Activated T-helper 2 cell treated with anti-CD3 and anti-CD28 coated beads, Interferon-gamma antibody, Interleukin-2, Interleukin-4, amounts not matched to agents 10 μg/mL and 5 μg/mL and 100 μg/mL, durations not matched to agents 14 hours and 24 hours and 36 hours (primary cell): ENCODE measurements around the gene ZNF628. TPM values are rescaled to one million over a fixed set of nuclear protein-coding genes. Genes with fewer than 3 reads are reported as not detected.
"Not testable (repeated sequence)": the region's sequence is repeated elsewhere in the genome, so short reads cannot be mapped to it uniquely, and the experiment has no call there.

Experiments
- DNase-seq: peaks from one replicate; pipeline ENCODE4 v3.0.0; 2021; ENCODE audit warnings: low spot score
- H3K27ac Mint-ChIP-seq: one replicate; pipeline ENCODE4 v1.8.0; 2021; ENCODE audit warnings: mixed read lengths
- H3K27me3 Mint-ChIP-seq: one replicate; pipeline ENCODE4 v1.8.0; 2021; ENCODE audit warnings: low read depth, mixed read lengths
- H3K36me3 Mint-ChIP-seq: one replicate; pipeline ENCODE4 v1.8.0; 2021; ENCODE audit warnings: low read depth, mixed read lengths
- H3K4me1 Mint-ChIP-seq: one replicate; pipeline ENCODE4 v1.8.0; 2021; ENCODE audit warnings: low read depth, mixed read lengths
- H3K4me3 Mint-ChIP-seq: one replicate; pipeline ENCODE4 v1.8.0; 2021; ENCODE audit warnings: low read depth, mild to moderate bottlenecking, moderate library complexity, mixed read lengths
- H3K9me3 Mint-ChIP-seq: one replicate; pipeline ENCODE4 v1.8.0; 2021; ENCODE audit warnings: mixed read lengths
- intact Hi-C: fragments of 100-400 bp; cut with micrococcal nuclease; formaldehyde crosslinking; loops from one replicate; pipeline ENCODE4 v1.15.1; 2023
- total RNA-seq: library from RNA; stranded (reverse); gene quantifications from 2 replicates; pipeline ENCODE4 v1.2.3, GENCODE V29; 2022

Gene ZNF628
- total RNA-seq, 1 donor from 2014 or later: 8.6 TPM

- Mint-ChIP-seq H3K27ac (no peak overlapping the region), H3K36me3 (no peaks in the 10 kb centered on the region), H3K4me3 (no peak overlapping the region), H3K4me1 (peaks cover 10% of the 10 kb centered on the region), H3K27me3 (peaks cover 53% of the 10 kb centered on the region), H3K9me3 (no peaks in the 10 kb centered on the region)
- intact Hi-C loops: no loop called here
- no peak for DNase-seq
These were observed 34.0 kb upstream of the ZNF628 start for GRCh38 chr19:55442372-55442961.

DNA sequence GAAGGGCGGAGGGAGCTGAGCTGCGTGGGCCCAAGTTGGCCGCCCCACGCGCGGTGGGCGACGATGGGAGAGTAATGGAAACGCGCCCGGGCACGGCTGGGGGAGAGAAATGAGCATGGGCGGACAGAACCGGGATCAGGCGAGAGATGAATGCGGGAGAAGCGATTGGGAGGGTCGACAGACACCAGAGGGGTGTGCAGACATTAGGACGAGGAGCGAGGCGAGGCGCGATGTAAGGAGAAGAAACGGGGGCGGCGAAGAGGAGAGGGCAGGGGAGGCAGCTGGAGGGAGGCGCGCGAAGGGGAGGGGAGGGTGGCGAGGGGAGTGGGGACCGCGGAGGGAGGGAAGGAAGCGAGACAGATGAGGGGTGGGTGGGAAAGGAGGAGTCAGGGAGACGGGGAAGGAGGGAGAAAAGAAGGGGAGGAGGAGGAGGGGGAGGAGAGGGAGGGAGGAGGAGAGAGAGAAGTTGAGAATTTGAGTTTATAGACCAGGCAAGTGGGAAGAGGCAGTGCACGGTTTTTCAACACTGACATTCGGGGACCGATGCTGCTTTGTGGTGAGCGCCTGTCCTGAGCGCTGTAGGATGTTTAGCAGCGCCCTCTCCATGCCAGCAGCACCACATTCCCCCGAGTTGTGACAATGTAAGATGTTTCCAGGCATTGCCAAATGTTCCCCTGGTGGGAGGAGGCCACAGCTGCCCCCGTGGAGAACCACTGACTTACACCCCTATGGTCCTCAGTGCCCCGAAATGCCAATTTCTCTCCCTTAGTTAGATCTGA, 33.2 kb upstream of the ZNF628 start, which contains the start of gene SHISA7:
SHISA7 (minus strand) TSS at position 256 of the 779 bp plus-strand sequence. CDS start 437 bp downstream, outside the sequence.
- no peaks in the 10 kb centered on the region for H3K9me3 Mint-ChIP-seq
- DNase-seq: no peak
- no peak within 1 kb of the TSS for H3K27ac Mint-ChIP-seq
- no peaks in the 10 kb centered on the region for H3K36me3 Mint-ChIP-seq
- intact Hi-C loops: no loop called here
- H3K4me1 Mint-ChIP-seq: peaks cover 10% of the 10 kb centered on the region
- no peak within 1 kb of the TSS for H3K4me3 Mint-ChIP-seq
- peaks cover 53% of the 10 kb centered on the region for H3K27me3 Mint-ChIP-seq

DNA sequence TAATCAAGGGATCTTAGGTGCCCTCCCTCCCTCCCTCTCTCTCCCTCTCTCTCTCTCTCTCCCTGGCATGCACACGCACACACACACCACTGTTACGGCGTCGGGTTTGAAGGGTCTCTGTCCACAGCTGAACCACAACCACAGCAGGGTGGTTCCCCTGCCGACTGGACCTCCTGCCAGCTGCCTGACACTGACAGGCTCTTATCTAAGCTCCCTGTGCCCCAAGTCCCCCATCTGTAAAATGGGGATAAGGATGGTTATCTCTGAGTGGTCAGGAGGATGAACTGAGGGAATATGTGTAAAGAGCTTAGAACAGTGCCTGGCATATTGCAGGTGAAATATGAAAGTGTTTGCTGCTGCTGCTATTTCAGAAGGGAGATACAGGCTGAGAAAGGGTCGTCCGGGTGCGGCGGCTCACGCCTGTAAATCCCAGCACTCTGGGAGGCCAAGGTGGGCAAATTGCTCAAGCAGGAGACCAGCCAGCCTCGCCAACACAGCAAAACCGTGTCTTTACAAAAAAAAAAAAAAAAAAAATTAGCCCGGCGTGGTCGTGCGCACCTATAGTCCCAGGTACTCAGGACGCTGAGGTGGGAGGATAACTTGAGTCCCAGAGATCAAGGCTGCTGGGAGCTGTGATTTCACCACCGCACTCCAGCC, 32.5 kb upstream of the ZNF628 start:
- Mint-ChIP-seq H3K4me3 (no peak overlapping the region), H3K27me3 (peaks cover 51% of the 10 kb centered on the region), H3K36me3 (no peaks in the 10 kb centered on the region), H3K27ac (no peak overlapping the region), H3K9me3 (no peaks in the 10 kb centered on the region), H3K4me1 (peaks cover 10% of the 10 kb centered on the region)
- intact Hi-C loops: no loop called here
- DNase-seq: no peak

- H3K9me3 Mint-ChIP-seq: no peaks in the 10 kb centered on the region
- no peak overlapping the region for H3K4me3 Mint-ChIP-seq
- no peak overlapping the region for H3K27ac Mint-ChIP-seq
- no peaks in the 10 kb centered on the region for H3K36me3 Mint-ChIP-seq
- H3K4me1 Mint-ChIP-seq: peaks cover 10% of the 10 kb centered on the region
- DNase-seq: no peak
- H3K27me3 Mint-ChIP-seq: peaks cover 44% of the 10 kb centered on the region
- intact Hi-C loops: no loop called here
These were observed 31.8 kb upstream of the ZNF628 start for GRCh38 chr19:55444646-55445045.

GRCh38 chr19:55446060-55446459, 30.4 kb upstream of the ZNF628 start:
- intact Hi-C loops: no loop called here
- H3K27me3 Mint-ChIP-seq: peaks cover 44% of the 10 kb centered on the region
- peaks cover 6% of the 10 kb centered on the region for H3K4me1 Mint-ChIP-seq

GRCh38 chr19:55447421-55448174, 28.8 kb upstream of the ZNF628 start:
- H3K9me3 Mint-ChIP-seq: no peaks in the 10 kb centered on the region
- H3K36me3 Mint-ChIP-seq: no peaks in the 10 kb centered on the region
- no peak overlapping the region for H3K4me3 Mint-ChIP-seq
- no peak for DNase-seq
- no peak overlapping the region for H3K27ac Mint-ChIP-seq
- intact Hi-C loops: no loop called here
- peaks cover 38% of the 10 kb centered on the region for H3K27me3 Mint-ChIP-seq
- H3K4me1 Mint-ChIP-seq: no peaks in the 10 kb centered on the region

More at GRCh38 chr19:55446060-55446459, 30.4 kb upstream of the ZNF628 start:
- H3K9me3 Mint-ChIP-seq: no peaks in the 10 kb centered on the region
- no peak overlapping the region for H3K27ac Mint-ChIP-seq
- DNase-seq: no peak
- no peak overlapping the region for H3K4me3 Mint-ChIP-seq
- no peaks in the 10 kb centered on the region for H3K36me3 Mint-ChIP-seq

- H3K9me3 Mint-ChIP-seq, DNase-seq, intact Hi-C loops, H3K4me3 Mint-ChIP-seq, H3K36me3 Mint-ChIP-seq, H3K27ac Mint-ChIP-seq, H3K4me1 Mint-ChIP-seq: not testable (repeated sequence)
- H3K27me3 Mint-ChIP-seq: peaks cover 36% of the 10 kb centered on the region
These were observed 28.3 kb upstream of the ZNF628 start for GRCh38 chr19:55448175-55448490.

DNA sequence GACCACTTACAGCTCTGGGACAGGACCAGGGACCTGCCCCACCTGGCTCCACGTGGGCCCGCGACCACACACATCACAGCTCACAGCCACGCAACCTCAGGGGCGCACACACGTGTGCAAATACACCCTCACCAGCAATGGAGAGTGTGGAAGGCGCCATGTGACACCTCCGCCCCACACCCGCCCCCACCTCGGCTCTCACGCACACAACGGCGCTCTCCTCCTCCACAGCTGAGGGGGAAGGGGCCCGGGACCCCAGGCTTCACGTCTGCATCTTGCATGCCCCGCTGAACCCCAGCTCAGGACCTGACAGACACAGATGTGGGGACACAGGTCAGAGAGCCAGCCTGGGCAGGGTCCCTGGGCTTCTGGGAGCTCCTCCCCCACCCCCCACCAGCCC, 26.9 kb upstream of the ZNF628 start:
- Mint-ChIP-seq H3K36me3 (peaks cover 10% of the 10 kb centered on the region), H3K27me3 (peaks cover 31% of the 10 kb centered on the region), H3K9me3 (no peaks in the 10 kb centered on the region), H3K27ac (no peak overlapping the region), H3K4me3 (no peak overlapping the region), H3K4me1 (peaks cover 3% of the 10 kb centered on the region)
- intact Hi-C loops: no loop called here
- no peak for DNase-seq

DNA sequence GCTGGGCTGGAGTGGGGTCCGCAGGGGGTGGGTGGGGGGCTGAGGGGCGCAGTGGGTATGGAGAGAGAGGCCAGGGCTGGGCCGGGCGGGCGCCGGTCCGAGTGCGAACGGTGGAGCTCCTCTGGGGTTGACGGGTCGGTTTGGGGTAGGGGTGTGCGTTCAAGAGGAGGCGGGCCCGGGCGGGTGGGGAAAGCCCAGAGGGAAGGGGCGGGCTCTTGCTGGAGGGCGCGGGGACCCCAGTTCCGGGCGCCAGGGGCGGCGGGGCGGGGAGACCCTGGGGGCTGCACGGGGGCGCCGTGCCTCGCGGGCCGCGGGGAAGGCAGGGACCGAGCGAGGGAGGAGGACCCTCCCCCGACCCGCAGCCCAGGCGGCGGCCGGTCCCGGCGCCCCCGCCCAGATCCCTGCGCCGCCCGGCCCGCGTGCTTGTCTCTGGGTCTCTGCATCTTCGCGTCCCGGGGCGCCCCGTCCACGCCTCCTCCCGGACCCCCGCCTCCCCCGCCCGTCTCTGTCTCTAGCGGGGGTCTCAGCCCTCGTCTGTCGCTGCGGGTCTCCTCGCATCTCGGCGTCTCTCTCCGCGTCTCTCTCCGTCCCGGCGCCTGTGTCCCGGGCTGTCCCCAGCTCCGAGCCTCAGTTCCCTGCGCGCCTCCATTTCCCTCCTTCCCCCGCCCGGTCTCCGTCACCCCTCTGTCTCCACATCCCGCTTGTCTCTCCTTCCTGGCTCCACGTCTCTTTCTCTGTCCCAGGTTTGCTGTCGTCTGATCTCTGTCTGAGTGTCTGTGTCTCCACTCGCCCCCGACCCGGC, 25.1 kb upstream of the ZNF628 start:
- peaks cover 15% of the 10 kb centered on the region for H3K36me3 Mint-ChIP-seq
- no peaks in the 10 kb centered on the region for H3K9me3 Mint-ChIP-seq
- no peak overlapping the region for H3K27ac Mint-ChIP-seq
- H3K4me1 Mint-ChIP-seq: peaks cover 3% of the 10 kb centered on the region
- H3K27me3 Mint-ChIP-seq: peaks cover 24% of the 10 kb centered on the region
- H3K4me3 Mint-ChIP-seq: no peak overlapping the region
- intact Hi-C loops: no loop called here
- no peak for DNase-seq

DNA sequence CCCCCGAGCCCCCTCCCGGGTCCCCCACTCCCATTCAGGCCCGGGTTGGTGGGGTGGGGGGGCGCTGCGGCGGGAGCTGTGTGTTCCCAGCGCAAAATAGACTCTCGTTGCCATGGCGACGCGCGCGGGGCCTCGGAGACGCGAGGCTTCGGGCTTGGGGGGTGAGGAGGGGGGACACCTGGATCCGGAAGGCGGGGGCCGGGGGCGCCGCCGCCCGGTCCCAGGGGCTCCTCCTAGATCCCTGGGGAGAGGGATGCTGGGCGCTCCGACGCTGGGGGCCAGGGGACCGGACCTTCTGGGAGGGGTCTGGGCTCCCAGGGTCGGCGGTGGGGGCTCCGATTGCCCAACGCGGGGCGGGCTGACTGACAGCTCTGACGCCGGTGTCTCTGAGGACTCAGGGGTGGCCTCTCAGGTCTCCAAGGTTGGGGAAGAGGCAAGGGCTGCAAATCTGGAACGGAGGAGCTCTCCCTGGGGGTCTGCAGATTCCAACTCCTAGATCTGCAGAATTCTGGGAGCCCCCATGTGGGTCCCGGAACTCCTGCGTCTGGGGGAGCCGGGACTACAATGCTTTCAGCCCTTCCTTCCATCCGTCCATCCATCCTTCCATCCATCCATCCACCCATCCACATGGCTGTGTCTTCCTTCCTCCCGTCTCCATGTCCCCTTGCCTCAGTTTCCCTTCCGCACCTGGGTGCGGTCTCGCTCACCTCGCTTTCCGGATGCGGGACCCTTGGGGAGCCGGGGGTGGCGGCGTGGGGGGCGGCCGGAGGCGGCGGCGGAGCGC, 24.3 kb upstream of the ZNF628 start:
- Mint-ChIP-seq H3K27me3 (peaks cover 24% of the 10 kb centered on the region), H3K4me3 (no peak overlapping the region), H3K4me1 (peaks cover 3% of the 10 kb centered on the region), H3K27ac (no peak overlapping the region), H3K9me3 (no peaks in the 10 kb centered on the region), H3K36me3 (peaks cover 15% of the 10 kb centered on the region)
- no peak for DNase-seq
- intact Hi-C loops: no loop called here

GRCh38 chr19:55452749-55453346, 23.6 kb upstream of the ZNF628 start:
- no peak overlapping the region for H3K4me3 Mint-ChIP-seq
- intact Hi-C loops: no loop called here
- peak; percentile 42 for DNase-seq
- no peak overlapping the region for H3K27ac Mint-ChIP-seq
- H3K27me3 Mint-ChIP-seq: peaks cover 24% of the 10 kb centered on the region
- H3K9me3 Mint-ChIP-seq: no peaks in the 10 kb centered on the region
- peaks cover 15% of the 10 kb centered on the region for H3K36me3 Mint-ChIP-seq
- H3K4me1 Mint-ChIP-seq: peaks cover 3% of the 10 kb centered on the region
